ENCODE measurements around the gene MYO7B. TPM values are rescaled to one million over a fixed set of nuclear protein-coding genes. Genes with fewer than 3 reads are reported as not detected.

MYO7B gene
- total RNA-seq, 4 donors from 2014 or later, result 0.12 to 1.3 (median 0.42) TPM

DNA sequence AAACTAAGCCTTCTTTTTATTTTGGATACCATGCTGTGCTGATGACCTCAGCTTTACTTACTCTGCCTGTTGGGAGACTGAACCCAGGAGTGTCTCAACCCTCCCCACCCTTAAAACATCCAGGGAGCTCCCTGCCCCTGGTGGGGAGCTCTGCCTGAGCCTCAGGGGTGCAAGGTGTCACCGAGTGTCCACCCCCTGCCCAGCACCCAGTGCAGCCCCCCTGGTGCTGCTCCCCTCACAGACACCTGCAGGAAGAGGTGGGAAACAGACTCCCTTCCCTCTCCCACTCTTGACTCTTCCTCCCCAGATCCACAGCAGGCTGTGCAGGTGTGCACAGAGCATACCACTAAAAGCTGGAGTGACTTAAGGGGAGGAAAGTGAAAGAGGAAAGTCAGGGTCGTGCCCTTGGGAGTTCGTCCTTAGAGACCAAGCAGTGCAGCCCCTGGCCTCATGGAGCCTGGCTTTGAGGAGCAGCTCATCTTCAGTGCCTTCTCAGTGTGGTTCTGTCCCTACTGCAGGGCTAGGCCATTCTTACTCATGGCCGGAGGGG is 51.3 kb downstream of the MYO7B start:
- ATAC-seq (ENCODE audit: low FRiP score) (no peak), DNase-seq (ENCODE audit: low spot score) (no peak)
- TF ChIP-seq, protein P1, sequence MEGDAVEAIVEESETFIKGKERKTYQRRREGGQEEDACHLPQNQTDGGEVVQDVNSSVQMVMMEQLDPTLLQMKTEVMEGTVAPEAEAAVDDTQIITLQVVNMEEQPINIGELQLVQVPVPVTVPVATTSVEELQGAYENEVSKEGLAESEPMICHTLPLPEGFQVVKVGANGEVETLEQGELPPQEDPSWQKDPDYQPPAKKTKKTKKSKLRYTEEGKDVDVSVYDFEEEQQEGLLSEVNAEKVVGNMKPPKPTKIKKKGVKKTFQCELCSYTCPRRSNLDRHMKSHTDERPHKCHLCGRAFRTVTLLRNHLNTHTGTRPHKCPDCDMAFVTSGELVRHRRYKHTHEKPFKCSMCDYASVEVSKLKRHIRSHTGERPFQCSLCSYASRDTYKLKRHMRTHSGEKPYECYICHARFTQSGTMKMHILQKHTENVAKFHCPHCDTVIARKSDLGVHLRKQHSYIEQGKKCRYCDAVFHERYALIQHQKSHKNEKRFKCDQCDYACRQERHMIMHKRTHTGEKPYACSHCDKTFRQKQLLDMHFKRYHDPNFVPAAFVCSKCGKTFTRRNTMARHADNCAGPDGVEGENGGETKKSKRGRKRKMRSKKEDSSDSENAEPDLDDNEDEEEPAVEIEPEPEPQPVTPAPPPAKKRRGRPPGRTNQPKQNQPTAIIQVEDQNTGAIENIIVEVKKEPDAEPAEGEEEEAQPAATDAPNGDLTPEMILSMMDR (IDR thresholded peaks at IDR 0.05), result no peak

DNA sequence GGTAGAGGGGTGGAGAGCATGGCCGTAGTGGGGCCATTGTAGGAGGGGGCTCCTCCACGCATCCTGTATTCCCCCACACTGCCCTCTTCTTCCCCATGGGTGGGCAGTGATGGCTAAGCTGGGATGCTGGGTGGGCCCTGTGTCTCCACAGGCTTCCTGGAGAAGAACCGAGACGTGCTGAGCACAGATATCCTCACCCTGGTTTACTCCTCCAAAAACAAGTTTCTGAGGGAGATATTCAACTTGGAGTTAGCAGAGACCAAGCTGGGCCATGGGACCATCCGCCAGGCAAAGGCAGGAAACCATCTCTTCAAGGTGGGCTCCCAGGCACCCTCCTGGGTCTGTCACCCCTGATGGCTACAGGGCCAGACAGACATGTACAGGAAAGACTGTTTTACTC is 52.8 kb downstream of the MYO7B start:
- TF ChIP-seq, protein P1 (IDR thresholded peaks at IDR 0.05), result no peak
- ATAC-seq (ENCODE audit: low FRiP score) (no peak), DNase-seq (ENCODE audit: low spot score) (peak; percentile 5)

DNA sequence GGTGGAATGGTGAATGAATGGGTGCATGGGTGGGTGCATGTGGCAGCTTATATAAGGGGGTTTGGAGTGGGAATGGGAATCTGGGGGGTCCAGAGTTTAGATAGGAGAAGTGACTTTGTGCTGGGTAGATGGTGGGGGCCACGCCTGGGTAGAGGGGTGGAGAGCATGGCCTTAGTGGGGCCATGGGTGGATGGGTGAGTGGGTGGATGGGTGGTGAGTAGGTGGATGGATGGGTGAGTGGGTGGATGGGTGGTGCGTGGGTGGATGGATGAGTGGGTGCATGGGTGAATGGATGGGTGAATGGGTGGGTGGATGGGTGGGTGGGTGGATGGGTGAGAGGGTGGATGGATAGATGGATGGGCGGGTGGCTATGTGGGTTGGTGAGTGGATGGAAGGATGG is 53.9 kb downstream of the MYO7B start:
- no peak for DNase-seq (ENCODE audit: low spot score)
- no peak for ATAC-seq (ENCODE audit: low FRiP score)
- TF ChIP-seq, protein P1 (IDR thresholded peaks at IDR 0.05), result no peak

DNA sequence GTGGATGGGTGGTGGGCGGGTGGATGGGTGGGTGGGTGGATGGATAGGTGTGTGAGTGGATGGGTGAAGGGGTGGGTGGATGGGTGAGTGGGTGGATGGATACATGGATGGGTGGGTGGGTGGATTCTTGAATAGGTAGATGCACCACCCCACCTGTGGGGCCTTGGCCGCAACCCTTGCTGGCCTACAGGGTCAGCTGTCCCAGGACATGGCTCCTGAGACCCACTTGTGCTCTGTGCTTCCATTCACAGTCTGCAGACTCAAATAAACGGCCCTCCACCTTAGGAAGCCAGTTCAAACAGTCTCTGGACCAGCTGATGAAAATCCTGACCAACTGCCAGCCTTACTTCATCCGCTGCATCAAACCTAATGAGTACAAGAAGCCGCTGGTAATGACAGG is 54.4 kb downstream of the MYO7B start:
- DNase-seq (ENCODE audit: low spot score) (no peak), ATAC-seq (ENCODE audit: low FRiP score) (no peak)
- TF ChIP-seq, protein P1 (IDR thresholded peaks at IDR 0.05), result no peak

DNA sequence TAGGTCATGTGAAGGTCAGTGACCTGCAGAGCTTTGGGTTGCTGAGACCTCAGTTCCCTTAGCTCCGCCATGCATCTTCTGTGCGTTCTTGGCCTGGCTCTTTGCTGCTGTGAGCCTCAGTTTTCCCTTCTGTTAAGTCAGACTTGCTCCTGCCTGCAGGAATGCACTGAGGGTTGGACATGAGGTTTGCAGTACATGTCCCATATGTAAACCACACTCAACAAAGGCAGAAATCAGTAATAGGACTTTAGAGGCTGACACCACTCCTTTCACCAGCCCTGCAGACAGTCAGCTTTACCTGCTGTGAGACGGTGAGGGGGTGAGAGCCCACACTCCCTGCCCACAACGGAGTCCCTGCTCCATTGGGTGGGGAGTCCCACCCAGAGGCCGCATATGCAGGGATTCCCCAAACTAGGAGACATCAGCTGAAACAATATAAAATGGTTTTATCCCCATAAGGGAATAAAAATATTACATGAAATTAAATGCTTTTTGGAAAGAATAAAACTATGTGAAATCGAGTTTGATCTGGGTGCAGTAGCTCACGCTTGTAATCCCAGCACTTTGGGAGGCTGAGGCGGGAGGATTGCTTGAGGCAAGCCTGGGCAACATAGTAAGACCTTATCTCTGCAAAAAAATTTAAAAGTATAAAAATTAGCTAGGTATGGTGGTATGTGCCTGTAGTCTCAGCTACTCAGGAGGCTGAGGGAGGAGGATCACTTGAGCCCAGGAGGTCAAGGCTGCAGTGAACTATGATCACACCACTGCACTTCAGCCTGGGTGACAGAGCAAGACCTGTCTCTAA is 55.1 kb downstream of the MYO7B start:
- DNase-seq (ENCODE audit: low spot score) (no peak), ATAC-seq (ENCODE audit: low FRiP score) (no peak)
- TF ChIP-seq, protein P1 (IDR thresholded peaks at IDR 0.05), result no peak

DNA sequence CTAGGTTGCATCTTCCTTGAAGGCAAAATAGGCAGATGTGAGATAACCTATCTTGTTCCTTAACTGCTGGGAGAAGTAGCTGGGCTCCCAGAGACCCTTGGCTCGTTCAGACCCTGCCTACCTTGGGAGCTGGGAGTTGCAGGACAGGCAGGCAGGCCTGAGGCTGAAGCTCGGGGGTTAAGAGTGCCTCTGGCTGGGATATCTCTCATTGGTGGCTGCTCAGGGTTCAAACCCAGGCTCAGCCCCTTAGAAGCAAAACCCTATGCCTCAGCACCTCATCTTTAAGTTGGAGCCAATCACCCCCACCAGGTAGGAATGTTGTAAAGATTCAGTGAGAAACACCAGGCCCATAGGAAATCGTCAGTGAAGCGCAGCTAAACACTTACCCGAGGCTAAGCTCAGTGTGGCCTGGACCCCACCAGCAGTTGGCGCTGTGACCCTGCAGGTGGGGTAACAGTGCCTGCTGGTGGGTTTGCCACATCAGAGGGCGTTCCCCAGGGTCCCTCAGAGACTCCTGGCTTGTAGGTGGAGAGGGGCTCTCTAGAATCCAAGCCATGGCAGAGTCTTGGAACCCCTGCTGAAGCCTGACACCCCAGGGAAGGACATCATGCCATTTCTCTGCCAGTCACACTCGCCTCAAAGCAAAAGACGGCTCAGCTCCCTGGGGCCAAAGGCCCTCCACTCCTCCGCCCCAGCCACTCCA is 55.9 kb downstream of the MYO7B start:
- TF ChIP-seq, protein P1 (IDR thresholded peaks at IDR 0.05), result peak in 2 of 3 donors; percentile 19 to 22
- DNase-seq (ENCODE audit: low spot score) (peak; percentile 32), ATAC-seq (ENCODE audit: low FRiP score) (peak; percentile 53)

Data from omental fat pad (tissue), 4 donors.